GM12878 (cell line): ENCODE measurements around the gene SIGMAR1. TPM values are rescaled to one million over a fixed set of nuclear protein-coding genes. Genes with fewer than 3 reads are reported as not detected.

Experiments
- ATAC-seq: fragments of 200-7000 bp; cut with Tn5 transposase; 3 replicates; pipeline ENCODE4 v1.9.1; 2020; ENCODE audit warnings: mild to moderate bottlenecking, moderate library complexity
- BruUV-seq: library from RNA; stranded (reverse); fragments of 400-500 nt; replicated peaks from 2 replicates; lab custom pipeline; 2021; lab: Mats Ljungman, UMichigan
- CTCF ChIA-PET: fragments of 300-600 bp; sonication (Branson Sonifier 250); formaldehyde crosslinking; extraction: SDS; loops from one replicate; lab custom pipeline; 2021; ENCODE audit warnings: inconsistent platforms; lab: Yijun Ruan, JAX
- POLR2A ChIA-PET: fragments of 350-600 bp; formaldehyde crosslinking; extraction: SDS; loops from one replicate; lab custom pipeline; 2021; ENCODE audit warnings: inconsistent platforms; lab: Charles Lee
- RAD21 ChIA-PET: fragments of 300-600 bp; sonication (Branson Sonifier 250); formaldehyde crosslinking; loops from one replicate; lab custom pipeline; 2023; ENCODE audit warnings: antibody characterized with exemption; ENCODE audit not compliant: unreplicated experiment; lab: Charles Lee
- SMC1A ChIA-PET: fragments of 300-600 bp; sonication (Branson Sonifier 250); formaldehyde crosslinking; loops from one replicate; lab custom pipeline; 2023; ENCODE audit not compliant: unreplicated experiment, uncharacterized antibody; lab: Charles Lee
- DNase-seq: peaks from one replicate; pipeline ENCODE4 v3.0.0-alpha.2; 2011; ENCODE audit warnings: low read depth, low spot score
- FAIRE-seq: peaks from 3 replicates; lab custom pipeline; 2011; peaks lifted over from hg19 to GRCh38; lab: Jason Lieb, UNC
- H2AFZ ChIP-seq: 2 replicates; pipeline ENCODE4 v1.6.0; 2011; ENCODE audit warnings: low read depth, low read length, control low read depth; ENCODE audit not compliant: control insufficient read depth
- H3K27ac ChIP-seq: 2 replicates; pipeline ENCODE4 v1.5.1; 2011; ENCODE audit warnings: control low read depth; ENCODE audit not compliant: control insufficient read depth, insufficient read depth
- H3K27me3 ChIP-seq, 2 experiments: replicated peaks in 1 of 2; 2 replicates each; pipeline versions ENCODE4 v1.6.0 to v1.6.1; 2011; ENCODE audit warnings: low read length in 1 of 2; ENCODE audit not compliant: control insufficient read depth in 2 of 2, insufficient read depth in 2 of 2
- H3K36me3 ChIP-seq, 2 experiments: 2 replicates each; pipeline ENCODE4 v1.5.1; 2011; ENCODE audit warnings: low read length in 1 of 2; ENCODE audit not compliant: control insufficient read depth in 2 of 2, insufficient read depth in 2 of 2
- H3K4me1 ChIP-seq: 2 replicates; pipeline ENCODE4 v1.6.1; 2011; ENCODE audit warnings: mild to moderate bottlenecking, low read length, moderate library complexity, mixed read lengths; ENCODE audit not compliant: control insufficient read depth, insufficient read depth
- H3K4me2 ChIP-seq: 2 replicates; pipeline ENCODE4 v1.6.0; 2011; ENCODE audit warnings: control low read depth; ENCODE audit not compliant: control insufficient read depth, insufficient read depth
- H3K4me3 ChIP-seq: fragments of 200-600 bp; sonication (generic); 2 replicates; pipeline ENCODE4 v1.5.1; 2016
- H3K79me2 ChIP-seq: 2 replicates; pipeline ENCODE4 v1.6.0; 2011; ENCODE audit warnings: low read length; ENCODE audit not compliant: control insufficient read depth, insufficient read depth
- H3K9ac ChIP-seq: 2 replicates; pipeline ENCODE4 v1.8.0; 2011; ENCODE audit warnings: low read length, control low read depth, mixed read lengths; ENCODE audit not compliant: control insufficient read depth, insufficient read depth
- H3K9me3 ChIP-seq: replicated peaks from 3 replicates; pipeline ENCODE4 v1.5.1; 2011; ENCODE audit warnings: mild to moderate bottlenecking, low read length; ENCODE audit not compliant: control insufficient read depth, insufficient read depth
- H4K20me1 ChIP-seq: 2 replicates; pipeline ENCODE4 v1.6.0; 2011; ENCODE audit not compliant: control insufficient read depth, insufficient read depth
- CEBPZ ChIP-seq: fragments of 150-350 bp; IDR thresholded peaks from 2 replicates; pipeline ENCODE4 v1.6.1; 2016; ENCODE audit warnings: low read depth, low read length
- CREB1 ChIP-seq: IDR thresholded peaks from 2 replicates; pipeline ENCODE4 v1.6.1; 2012; ENCODE audit warnings: low read depth, mild to moderate bottlenecking, inconsistent platforms
- E2F8 ChIP-seq: fragments of 450-650 bp; IDR thresholded peaks from 2 replicates; pipeline ENCODE4 v1.6.1; 2018; ENCODE audit warnings: mild to moderate bottlenecking, low read depth, moderate library complexity; ENCODE audit not compliant: partially characterized antibody
- KAT2A ChIP-seq: conservative IDR thresholded peaks from 2 replicates; pipeline ENCODE4 v1.6.1; 2011; ENCODE audit warnings: low read depth, low read length; ENCODE audit not compliant: control insufficient read depth
- NKRF ChIP-seq: fragments of 450-650 bp; conservative IDR thresholded peaks from 2 replicates; pipeline ENCODE4 v1.6.1; 2017; ENCODE audit warnings: mild to moderate bottlenecking, moderate library complexity
- PBX3 ChIP-seq: IDR thresholded peaks from 2 replicates; pipeline ENCODE4 v1.6.1; 2011; ENCODE audit warnings: mild to moderate bottlenecking, low read depth, low read length, moderate library complexity; ENCODE audit not compliant: insufficient replicate concordance
- STAT1 ChIP-seq: fragments of 450-650 bp; conservative IDR thresholded peaks from 2 replicates; pipeline ENCODE4 v1.6.1; 2014; ENCODE audit warnings: antibody characterized with exemption, mild to moderate bottlenecking
- WGBS: methylation state at CpG from one replicate; pipeline ENCODE4 v1.1.6; 2016; ENCODE audit warnings: low lambda C conversion rate; ENCODE audit not compliant: insufficient replicate concordance, insufficient coverage; ENCODE audit errors: missing lambda C conversion rate; 5-methylcytosine and 5-hydroxymethylcytosine counted together
- in situ Hi-C: fragments of 300-500 bp; cut with MboI; formaldehyde crosslinking; loops from 9 replicates; pipeline ENCODE4 v1.14.3; 2018; ENCODE audit warnings: mixed read lengths
- intact Hi-C: fragments of 100-400 bp; cut with micrococcal nuclease; formaldehyde crosslinking; loops from one replicate; pipeline ENCODE4 v1.14.2; 2022; ENCODE audit not compliant: unreplicated experiment
- polyA plus RNA-seq, 11 experiments: library from polyadenylated mRNA; depleted of rRNA in 4 of 11; unstranded in 6 of 11; stranded (reverse) in 5 of 11; fragments of >200 nt; fragmentation: Nextera tagmentation in 4 of 11; fragmentation: Illumina TruSeq in 1 of 11; extraction: Ambion mirVana in 4 of 11; extraction: Trizol in 1 of 11; gene quantifications; 1 replicate in 1 of 11; 2 replicates in 10 of 11; pipeline versions ENCODE4 v1.2.1 to v1.2.3, GENCODE V29; 2011 to 2016; ENCODE audit warnings: inconsistent platforms in 2 of 11, missing spikeins in 2 of 11, low read depth in 1 of 11
- total RNA-seq, 4 experiments: library from RNA; depleted of rRNA in 3 of 4; stranded (reverse); fragments of >200 nt in 3 of 4; fragmentation: Illumina TruSeq in 1 of 4; extraction: Trizol in 1 of 4; gene quantifications; 2 replicates each; pipeline versions ENCODE4 v1.2.1 to v1.2.3, GENCODE V29; 2013 to 2021
- TF ChIP-seq, protein P1 (sequence below): fragments of 450-650 bp; IDR thresholded peaks from 2 replicates; pipeline ENCODE4 v1.6.1; 2017; ENCODE audit warnings: mild to moderate bottlenecking, moderate library complexity

SIGMAR1 gene
- total and polyA plus RNA-seq, 10 of the 15 experiments (the other 5 are each of a cell fraction or from before 2014, with no cell fraction given), result 7.1 to 133 (median 69.5) TPM

DNA sequence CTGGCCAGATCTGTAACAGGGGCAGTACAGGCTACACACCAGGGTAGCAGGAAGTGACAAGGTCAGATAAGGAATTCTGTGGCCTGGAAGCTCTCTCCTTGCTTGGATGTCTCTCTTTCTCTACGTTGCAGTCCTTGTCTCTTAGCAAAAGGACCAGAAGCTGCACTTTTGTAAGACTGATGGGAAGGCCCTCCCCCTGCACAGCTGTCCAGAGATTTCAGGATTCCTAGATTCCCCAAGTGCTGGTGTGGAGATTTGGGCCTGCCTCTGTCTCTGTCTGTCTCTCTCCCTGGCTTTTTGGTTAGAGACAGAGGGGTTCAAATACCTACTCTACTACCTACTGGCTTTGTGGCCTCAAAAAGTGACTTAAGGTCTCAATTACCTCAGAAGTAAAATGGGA, 38.0 kb downstream of the SIGMAR1 start:
- peaks cover 5 to 11% of the 10 kb centered on the region in 2 experiments; a peak in 3 of 4 replicates for H3K27me3 ChIP-seq
- RAD21 ChIA-PET, result interaction anchor here (0.5 kb wide), 1 partner anchor 193 kb away, joined by 4 read pairs; no protein-coding TSS in a partner anchor
- no peak overlapping the region for H3K4me2 ChIP-seq
- no TSS peak for BruUV-seq
- CTCF ChIA-PET, result interaction anchor here (0.9 to 1.5 kb wide), 3 partner anchors 12 to 195 kb away, joined by 4 to 6 read pairs (median 4); partner anchors contain the start of gene RPP25L
- H2AFZ ChIP-seq, result no peak overlapping the region
- POLR2A ChIA-PET, result no interaction called here
- SMC1A ChIA-PET, result no interaction called here
- no peak overlapping the region for H3K9ac ChIP-seq
- H3K4me1 ChIP-seq, result no peaks in the 10 kb centered on the region
- in situ Hi-C loops (no loop called here), intact Hi-C loops (no loop called here)
- no peak for FAIRE-seq
- 0% methylated on average over 1 of the region's 1 CpG for WGBS
- no peaks in the 10 kb centered on the region for H4K20me1 ChIP-seq
- no peak for DNase-seq
- no peaks in the 10 kb centered on the region for H3K9me3 ChIP-seq
- no peak overlapping the region for H3K27ac ChIP-seq
- H3K79me2 ChIP-seq, result no peaks in the 10 kb centered on the region
- no peak for ATAC-seq
- no peak overlapping the region for H3K4me3 ChIP-seq
- H3K36me3 ChIP-seq, result no peaks in the 10 kb centered on the region
- TF ChIP-seq KAT2A (no peak), CEBPZ (no peak), NKRF (no peak), STAT1 (no peak), PBX3 (no peak), E2F8 (no peak), CREB1 (no peak)
- TF ChIP-seq, protein P1, sequence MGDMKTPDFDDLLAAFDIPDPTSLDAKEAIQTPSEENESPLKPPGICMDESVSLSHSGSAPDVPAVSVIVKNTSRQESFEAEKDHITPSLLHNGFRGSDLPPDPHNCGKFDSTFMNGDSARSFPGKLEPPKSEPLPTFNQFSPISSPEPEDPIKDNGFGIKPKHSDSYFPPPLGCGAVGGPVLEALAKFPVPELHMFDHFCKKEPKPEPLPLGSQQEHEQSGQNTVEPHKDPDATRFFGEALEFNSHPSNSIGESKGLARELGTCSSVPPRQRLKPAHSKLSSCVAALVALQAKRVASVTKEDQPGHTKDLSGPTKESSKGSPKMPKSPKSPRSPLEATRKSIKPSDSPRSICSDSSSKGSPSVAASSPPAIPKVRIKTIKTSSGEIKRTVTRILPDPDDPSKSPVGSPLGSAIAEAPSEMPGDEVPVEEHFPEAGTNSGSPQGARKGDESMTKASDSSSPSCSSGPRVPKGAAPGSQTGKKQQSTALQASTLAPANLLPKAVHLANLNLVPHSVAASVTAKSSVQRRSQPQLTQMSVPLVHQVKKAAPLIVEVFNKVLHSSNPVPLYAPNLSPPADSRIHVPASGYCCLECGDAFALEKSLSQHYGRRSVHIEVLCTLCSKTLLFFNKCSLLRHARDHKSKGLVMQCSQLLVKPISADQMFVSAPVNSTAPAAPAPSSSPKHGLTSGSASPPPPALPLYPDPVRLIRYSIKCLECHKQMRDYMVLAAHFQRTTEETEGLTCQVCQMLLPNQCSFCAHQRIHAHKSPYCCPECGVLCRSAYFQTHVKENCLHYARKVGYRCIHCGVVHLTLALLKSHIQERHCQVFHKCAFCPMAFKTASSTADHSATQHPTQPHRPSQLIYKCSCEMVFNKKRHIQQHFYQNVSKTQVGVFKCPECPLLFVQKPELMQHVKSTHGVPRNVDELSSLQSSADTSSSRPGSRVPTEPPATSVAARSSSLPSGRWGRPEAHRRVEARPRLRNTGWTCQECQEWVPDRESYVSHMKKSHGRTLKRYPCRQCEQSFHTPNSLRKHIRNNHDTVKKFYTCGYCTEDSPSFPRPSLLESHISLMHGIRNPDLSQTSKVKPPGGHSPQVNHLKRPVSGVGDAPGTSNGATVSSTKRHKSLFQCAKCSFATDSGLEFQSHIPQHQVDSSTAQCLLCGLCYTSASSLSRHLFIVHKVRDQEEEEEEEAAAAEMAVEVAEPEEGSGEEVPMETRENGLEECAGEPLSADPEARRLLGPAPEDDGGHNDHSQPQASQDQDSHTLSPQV, result no peak
